GM23248 (cell line): ENCODE measurements around the gene SPATS1.

Experiments used
- EZH2 ChIP-seq: fragments of 200-600 bp; sonication (generic); IDR thresholded peaks from 2 replicates; pipeline ENCODE4 v1.6.1; 2018; ENCODE audit warnings: antibody characterized with exemption, mild to moderate bottlenecking; ENCODE audit not compliant: insufficient read depth, poor library complexity, severe bottlenecking
- EZH2phosphoT487 ChIP-seq: fragments of 200-600 bp; sonication (generic); IDR thresholded peaks from 2 replicates; pipeline ENCODE4 v1.6.1; 2018; ENCODE audit warnings: antibody characterized with exemption, moderate library complexity, mild to moderate bottlenecking, low read depth; ENCODE audit not compliant: insufficient read depth

DNA sequence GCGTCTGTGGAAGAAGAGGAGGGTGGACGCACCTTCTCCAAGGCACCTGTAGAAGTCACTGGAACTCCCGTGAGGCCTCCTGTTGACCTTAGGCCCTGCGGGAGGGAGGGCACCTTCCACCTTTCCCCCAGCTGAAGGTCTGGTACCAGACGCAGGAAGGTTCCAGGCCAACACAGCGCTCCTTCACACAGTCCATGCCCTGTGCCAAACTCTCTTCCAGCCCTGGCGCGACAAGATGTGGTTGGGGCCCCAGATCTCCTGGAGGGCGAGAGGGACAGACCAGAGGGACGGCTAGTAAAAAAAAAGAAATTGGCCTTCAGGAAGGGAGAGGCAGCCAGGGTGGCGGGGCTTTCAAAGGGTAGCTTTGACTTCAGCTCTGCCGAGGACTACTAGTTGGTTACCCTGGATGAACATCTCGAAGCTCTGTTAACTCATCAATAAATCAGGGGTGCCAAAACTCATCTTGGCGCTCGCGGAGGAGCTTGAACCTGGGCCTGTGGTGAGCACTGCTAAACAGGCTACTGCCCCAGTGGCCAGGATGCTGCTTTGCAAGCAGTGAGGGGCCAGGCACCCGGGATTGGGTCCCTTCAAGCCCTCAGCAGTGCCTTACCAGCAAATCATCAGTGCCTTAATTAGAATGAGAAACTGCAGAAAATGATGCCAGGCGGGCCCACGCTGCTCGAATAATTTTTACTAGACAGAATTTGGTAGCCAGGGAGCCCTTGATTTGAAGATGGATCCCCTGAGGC is 44.2 kb upstream of the SPATS1 start:
- TF ChIP-seq EZH2 (peak; percentile 76), EZH2phosphoT487 (no peak)
